Colon (tissue), 2 donors: ENCODE measurements around the gene NUP210.
"Not testable (repeated sequence)": the region's sequence is repeated elsewhere in the genome, so short reads cannot be mapped to it uniquely, and the experiment has no call there.

Source experiments
- FAIRE-seq: peaks from 2 replicates; lab custom pipeline; 2012; peaks lifted over from hg19 to GRCh38; lab: Jason Lieb, UNC
- donor health status: control.
- donor health status: control.

NUP210 gene

GRCh38 chr3:13420045-13420830, at the start of gene NUP210:
Gene NUP210 (minus strand): TSS chr3:13420322. CDS start chr3:13420226, 96 bp downstream.
- FAIRE-seq, result no peak

GRCh38 chr3:13466781-13467180, 46.7 kb upstream of the NUP210 start:
- FAIRE-seq, result no peak

GRCh38 chr3:13465236-13465873, 45.2 kb upstream of the NUP210 start:
- no peak for FAIRE-seq

- FAIRE-seq, result no peak
Measured at GRCh38 chr3:13463618-13464400, 43.7 kb upstream of the NUP210 start.

- no peak for FAIRE-seq
Measured at GRCh38 chr3:13462822-13463221, 42.7 kb upstream of the NUP210 start.

- FAIRE-seq, result no peak
Measured at GRCh38 chr3:13462125-13462629, 42.1 kb upstream of the NUP210 start.

GRCh38 chr3:13461169-13462124, 41.3 kb upstream of the NUP210 start:
- FAIRE-seq, result no peak

- no peak for FAIRE-seq
Measured at GRCh38 chr3:13460341-13460736, 40.2 kb upstream of the NUP210 start.

- no peak for FAIRE-seq
Measured at GRCh38 chr3:13459605-13460340, 39.7 kb upstream of the NUP210 start.

- FAIRE-seq, result no peak
Measured at GRCh38 chr3:13457593-13457992, 37.5 kb upstream of the NUP210 start.

- no peak for FAIRE-seq
Measured at GRCh38 chr3:13455644-13456043, 35.5 kb upstream of the NUP210 start.

GRCh38 chr3:13452490-13453335, 32.6 kb upstream of the NUP210 start:
- FAIRE-seq, result no peak

- no peak for FAIRE-seq
Measured at GRCh38 chr3:13451301-13451673, 31.2 kb upstream of the NUP210 start.

GRCh38 chr3:13442882-13443281, 22.8 kb upstream of the NUP210 start:
- FAIRE-seq, result not testable (repeated sequence)

- no peak for FAIRE-seq
Measured at GRCh38 chr3:13440204-13440817, 20.2 kb upstream of the NUP210 start.

- not testable (repeated sequence) for FAIRE-seq
Measured at GRCh38 chr3:13436213-13436612, 16.1 kb upstream of the NUP210 start.

- no peak for FAIRE-seq
Measured at GRCh38 chr3:13433912-13434311, 13.8 kb upstream of the NUP210 start.

GRCh38 chr3:13432093-13432492, 12.0 kb upstream of the NUP210 start:
- no peak for FAIRE-seq

GRCh38 chr3:13430411-13430875, 10.3 kb upstream of the NUP210 start:
- FAIRE-seq, result not testable (repeated sequence)
